Thoracic aorta (tissue), 2 donors: Measurements from ENCODE around the gene GALNT10. TPM values are rescaled to one million over a fixed set of nuclear protein-coding genes. Genes with fewer than 3 reads are reported as not detected.
A peak's percentile ranks its signal among the peaks of the same experiment; 100 is the strongest.

ENCODE experiments used
- ATAC-seq: fragments of 150-250 bp; one replicate; pipeline ENCODE4 v1.8.0; 2017; ENCODE audit warnings: low read depth; ENCODE audit not compliant: insufficient number of reproducible peaks, low FRiP score
- DNase-seq: peaks from one replicate; pipeline ENCODE4 v3.0.0-alpha.2; 2020; ENCODE audit warnings: low spot score
- H3K27ac ChIP-seq, 2 donors: fragments of 200-600 bp; sonication (generic); 1 replicate in 1 of 2; 2 replicates in 1 of 2; pipeline ENCODE4 v1.5.1; 2016; ENCODE audit warnings: mild to moderate bottlenecking in 2 of 2, moderate library complexity in 2 of 2
- H3K27me3 ChIP-seq: fragments of 200-600 bp; sonication (generic); replicated peaks from 2 replicates; pipeline ENCODE4 v1.6.0; 2016; ENCODE audit warnings: mild to moderate bottlenecking; ENCODE audit not compliant: insufficient read depth
- H3K36me3 ChIP-seq: fragments of 200-600 bp; sonication (generic); one replicate; pipeline ENCODE4 v1.5.1; 2016
- H3K4me1 ChIP-seq, 2 donors: fragments of 200-600 bp; sonication (generic); 1 replicate in 1 of 2; 2 replicates in 1 of 2; pipeline versions ENCODE4 v1.5.1 to v1.6.0; 2016; ENCODE audit warnings: low read depth in 2 of 2, mild to moderate bottlenecking in 1 of 2; ENCODE audit not compliant: control insufficient read depth in 1 of 2
- H3K4me3 ChIP-seq: fragments of 200-600 bp; sonication (generic); 2 replicates; pipeline ENCODE4 v1.5.1; 2016; ENCODE audit warnings: mild to moderate bottlenecking
- H3K9me3 ChIP-seq: fragments of 200-600 bp; sonication (generic); 2 replicates; pipeline ENCODE4 v1.5.1; 2016
- CTCF ChIP-seq: fragments of 200-600 bp; sonication (generic); IDR thresholded peaks from one replicate; pipeline ENCODE4 v1.5.1; 2019; ENCODE audit warnings: antibody characterized with exemption
- total RNA-seq, 2 donors: library from RNA; depleted of rRNA; stranded (reverse); fragments of >200 nt; gene quantifications; one replicate each; pipeline versions ENCODE4 v1.1.0 to v1.2.3, GENCODE V29; 2016

Gene GALNT10
- total RNA-seq, 2 donors from 2014 or later: 43.0 to 52.7 TPM

GRCh38 chr5:154300207-154300883, 109.8 kb downstream of the GALNT10 start:
- Histone ChIP-seq H3K27me3 (no peaks in the 10 kb centered on the region), H3K36me3 (peaks cover 5% of the 10 kb centered on the region)

GRCh38 chr5:154301726-154302125, 111.2 kb downstream of the GALNT10 start:
- H3K36me3 ChIP-seq: no peaks in the 10 kb centered on the region
- no peaks in the 10 kb centered on the region for H3K27me3 ChIP-seq
- peak overlapping the region; percentile 36 for H3K4me3 ChIP-seq
- no peak for TF ChIP-seq CTCF
- no peaks in the 10 kb centered on the region for H3K9me3 ChIP-seq
- no peak for ATAC-seq
- H3K4me1 ChIP-seq: peaks cover 6 to 12% of the 10 kb centered on the region in 2 donors
- H3K27ac ChIP-seq: peak overlapping the region in 1 of 2 donors; percentile 48
- DNase-seq: no peak

More at GRCh38 chr5:154300207-154300883, 109.8 kb downstream of the GALNT10 start:
- peaks cover 6 to 12% of the 10 kb centered on the region in 2 donors for H3K4me1 ChIP-seq
- H3K4me3 ChIP-seq: no peak overlapping the region
- no peak overlapping the region for H3K27ac ChIP-seq
- no peak for DNase-seq
- ATAC-seq: no peak
- no peak for TF ChIP-seq CTCF
- H3K9me3 ChIP-seq: no peaks in the 10 kb centered on the region

GRCh38 chr5:154302161-154302560, 111.6 kb downstream of the GALNT10 start:
- H3K4me3 ChIP-seq: peak overlapping the region; percentile 36

GRCh38 chr5:154303133-154303532, 112.6 kb downstream of the GALNT10 start:
- TF ChIP-seq CTCF: no peak
- ATAC-seq: no peak
- Histone ChIP-seq H3K27ac (no peak overlapping the region), H3K4me1 (peaks cover 6 to 12% of the 10 kb centered on the region in 2 donors), H3K9me3 (no peaks in the 10 kb centered on the region), H3K4me3 (no peak overlapping the region), H3K36me3 (no peaks in the 10 kb centered on the region), H3K27me3 (no peaks in the 10 kb centered on the region)
- DNase-seq: no peak

More at GRCh38 chr5:154302161-154302560, 111.6 kb downstream of the GALNT10 start:
- DNase-seq (no peak), ATAC-seq (peak; percentile 70)
- Histone ChIP-seq H3K27me3 (no peaks in the 10 kb centered on the region), H3K4me1 (peaks cover 6 to 12% of the 10 kb centered on the region in 2 donors), H3K9me3 (no peaks in the 10 kb centered on the region), H3K36me3 (no peaks in the 10 kb centered on the region), H3K27ac (peak overlapping the region in 1 of 2 donors; percentile 48)
- no peak for TF ChIP-seq CTCF

GRCh38 chr5:154308443-154309370, 118.2 kb downstream of the GALNT10 start:
- no peaks in the 10 kb centered on the region for H3K27me3 ChIP-seq
- H3K4me3 ChIP-seq: no peak overlapping the region
- no peaks in the 10 kb centered on the region for H3K36me3 ChIP-seq
- no peak for DNase-seq
- peaks cover 8 to 13% of the 10 kb centered on the region in 2 donors for H3K4me1 ChIP-seq
- no peak overlapping the region for H3K27ac ChIP-seq
- H3K9me3 ChIP-seq: no peaks in the 10 kb centered on the region
- no peak for ATAC-seq
- no peak for TF ChIP-seq CTCF
